Thyroid gland (tissue), 4 donors: ENCODE results near the gene TESK2.

ENCODE experiments used
- CTCF ChIP-seq, 6 experiments: fragments of 200-600 bp in 3 of 6; fragments of 450-650 bp in 3 of 6; sonication (generic) in 3 of 6; IDR thresholded peaks; one replicate each; pipeline ENCODE4 v1.5.1; 2016 to 2019; ENCODE audit warnings: antibody characterized with exemption in 6 of 6, mild to moderate bottlenecking in 2 of 6, inconsistent platforms in 1 of 6, moderate library complexity in 1 of 6
- POLR2A ChIP-seq, 2 donors: fragments of 450-650 bp; IDR thresholded peaks; one replicate each; pipeline ENCODE4 v1.6.1; 2017; ENCODE audit warnings: antibody characterized with exemption in 2 of 2, mild to moderate bottlenecking in 2 of 2, moderate library complexity in 1 of 2

- no peak for TF ChIP-seq CTCF (IDR thresholded peaks at IDR 0.05)
- no peak for TF ChIP-seq POLR2A (IDR thresholded peaks at IDR 0.05)
Measured at GRCh38 chr1:45380125-45380524, 110.8 kb downstream of the TESK2 start.
